DOHH2 (cell line): ENCODE results near the gene SLCO2A1.

Experiments
- EZH2phosphoT487 ChIP-seq: fragments of 200-600 bp; sonication (generic); IDR thresholded peaks from 2 replicates; pipeline ENCODE4 v1.6.1; 2017; ENCODE audit warnings: borderline replicate concordance, mild to moderate bottlenecking, antibody characterized with exemption, low read length, moderate library complexity, mixed read lengths
- TF ChIP-seq, protein P1 (sequence below): fragments of 200-600 bp; sonication (generic); IDR thresholded peaks from one replicate; pipeline ENCODE4 v1.5.1; 2014; ENCODE audit warnings: antibody characterized with exemption, mild to moderate bottlenecking, low read depth, low read length; ENCODE audit not compliant: poor library complexity, severe bottlenecking

DNA sequence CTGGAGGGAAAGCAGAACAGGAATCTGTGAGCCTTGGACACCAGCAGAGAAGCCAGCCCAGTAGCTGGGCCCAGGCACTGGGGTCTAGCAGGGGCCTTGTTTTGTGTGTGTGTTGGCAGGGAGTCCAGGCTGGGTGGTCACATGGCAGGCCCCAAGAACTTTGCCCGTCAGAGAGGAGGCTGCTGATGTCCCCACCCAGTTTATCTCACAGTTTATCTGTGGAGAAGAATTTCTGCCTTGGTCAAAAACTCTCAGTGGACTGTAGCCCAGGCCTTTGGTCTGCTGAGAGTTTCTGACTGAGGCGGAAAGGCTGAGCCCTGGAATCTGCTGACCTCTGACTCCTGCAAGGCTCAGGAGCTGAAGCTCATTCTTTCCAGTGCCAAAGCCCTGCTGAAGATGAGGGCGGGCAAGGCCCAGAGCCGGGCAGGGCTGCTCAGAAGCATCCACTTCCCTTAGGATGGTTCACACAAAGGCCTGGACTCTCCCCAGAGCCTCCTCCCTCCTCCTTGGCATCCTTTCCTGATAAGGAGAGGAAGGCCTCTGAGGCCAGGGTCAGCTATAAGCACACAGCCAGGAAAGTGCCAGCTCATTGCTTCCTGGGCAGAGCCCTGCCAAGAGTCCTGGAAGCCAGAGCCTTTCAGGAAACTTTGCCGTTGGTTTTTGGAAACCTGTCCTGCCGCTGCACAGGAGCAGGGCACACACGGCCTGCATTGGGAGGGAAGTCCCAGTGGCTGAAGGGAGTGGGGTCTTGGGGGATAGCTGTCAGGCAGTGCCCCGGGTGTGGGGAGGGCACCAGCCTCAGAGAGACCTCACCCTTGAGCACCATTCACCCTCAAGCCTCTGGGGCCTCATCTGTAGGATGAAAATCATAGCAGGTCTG, 37.2 kb upstream of the SLCO2A1 start:
- TF ChIP-seq, protein P1, sequence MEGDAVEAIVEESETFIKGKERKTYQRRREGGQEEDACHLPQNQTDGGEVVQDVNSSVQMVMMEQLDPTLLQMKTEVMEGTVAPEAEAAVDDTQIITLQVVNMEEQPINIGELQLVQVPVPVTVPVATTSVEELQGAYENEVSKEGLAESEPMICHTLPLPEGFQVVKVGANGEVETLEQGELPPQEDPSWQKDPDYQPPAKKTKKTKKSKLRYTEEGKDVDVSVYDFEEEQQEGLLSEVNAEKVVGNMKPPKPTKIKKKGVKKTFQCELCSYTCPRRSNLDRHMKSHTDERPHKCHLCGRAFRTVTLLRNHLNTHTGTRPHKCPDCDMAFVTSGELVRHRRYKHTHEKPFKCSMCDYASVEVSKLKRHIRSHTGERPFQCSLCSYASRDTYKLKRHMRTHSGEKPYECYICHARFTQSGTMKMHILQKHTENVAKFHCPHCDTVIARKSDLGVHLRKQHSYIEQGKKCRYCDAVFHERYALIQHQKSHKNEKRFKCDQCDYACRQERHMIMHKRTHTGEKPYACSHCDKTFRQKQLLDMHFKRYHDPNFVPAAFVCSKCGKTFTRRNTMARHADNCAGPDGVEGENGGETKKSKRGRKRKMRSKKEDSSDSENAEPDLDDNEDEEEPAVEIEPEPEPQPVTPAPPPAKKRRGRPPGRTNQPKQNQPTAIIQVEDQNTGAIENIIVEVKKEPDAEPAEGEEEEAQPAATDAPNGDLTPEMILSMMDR, result no peak
- TF ChIP-seq EZH2phosphoT487, result no peak
